ENCODE measurements around the gene FBXO46. TPM values are rescaled to one million over a fixed set of nuclear protein-coding genes. Genes with fewer than 3 reads are reported as not detected.

The FBXO46 gene
- total and polyA plus RNA-seq, 10 of the 15 experiments (the other 5 are each of a cell fraction or from before 2014, with no cell fraction given) = 2.5 to 61.5 (median 13.7) TPM

- peak; percentile 79 for TF ChIP-seq TAF1 (IDR thresholded peaks at IDR 0.05; ENCODE audit: borderline replicate concordance, low read depth, low read length)
- TF ChIP-seq MXI1 (IDR thresholded peaks at IDR 0.05; ENCODE audit: low read depth, low read length) = peak; percentile 24; the same call in 1 of the 2 replicates
- TF ChIP-seq ZNF592 (IDR thresholded peaks at IDR 0.05) = no peak
- no peak for TF ChIP-seq BRCA1 (IDR thresholded peaks at IDR 0.05; ENCODE audit: low read depth, low read length)
- no peak for TF ChIP-seq FOS (IDR thresholded peaks at IDR 0.05; ENCODE audit: borderline replicate concordance, extremely low read depth, insufficient read length)
- no peak for TF ChIP-seq SREBF2 (IDR thresholded peaks at IDR 0.05; ENCODE audit: low read length)
- peak; percentile 71; the same call in 1 of the 2 replicates for TF ChIP-seq MYB (IDR thresholded peaks at IDR 0.05; ENCODE audit: borderline replicate concordance, low read depth, low read length)
- TF ChIP-seq KLF5 (IDR thresholded peaks at IDR 0.05; ENCODE audit: partially characterized antibody) = peak; percentile 23
- 0 out of 2 replicates have a peak, but pooled peaks have one; percentile 47 for TF ChIP-seq POLR2AphosphoS5 (IDR thresholded peaks at IDR 0.05; ENCODE audit: low read length)
- no peak for TF ChIP-seq SUZ12 (IDR thresholded peaks at IDR 0.05; ENCODE audit: unreplicated experiment)
- no peak for TF ChIP-seq CHD4 (IDR thresholded peaks at IDR 0.05)
- TF ChIP-seq RFX5 (IDR thresholded peaks at IDR 0.05; ENCODE audit: low read depth, low read length) = 0 out of 2 replicates have a peak, but pooled peaks have one; percentile 22
- 0 out of 2 replicates have a peak, but pooled peaks have one; percentile 44 for TF ChIP-seq STAT1 (conservative IDR thresholded peaks at IDR 0.05)
- no peak for TF ChIP-seq NFYA (IDR thresholded peaks at IDR 0.05; ENCODE audit: borderline replicate concordance, low read depth, low read length)
- TF ChIP-seq ATF3 (IDR thresholded peaks at IDR 0.05; ENCODE audit: borderline replicate concordance, extremely low read depth, low read depth, low read length) = no peak
- TF ChIP-seq CREM (IDR thresholded peaks at IDR 0.05; ENCODE audit: low read depth) = peak; percentile 96
- TF ChIP-seq LARP7 (IDR thresholded peaks at IDR 0.05) = no peak
- peak; percentile 25; the same call in 1 of the 2 replicates for TF ChIP-seq ESRRA (IDR thresholded peaks at IDR 0.05; ENCODE audit: low read length)
- no peak for TF ChIP-seq KDM1A (IDR thresholded peaks at IDR 0.05; ENCODE audit: borderline replicate concordance)
- TF ChIP-seq PAX5 (IDR thresholded peaks at IDR 0.05; ENCODE audit: borderline replicate concordance, low read depth, low read length) = 0 out of 2 replicates have a peak, but pooled peaks have one; percentile 5
- TF ChIP-seq MTA2 (IDR thresholded peaks at IDR 0.05; ENCODE audit: low read depth) = no peak
- TF ChIP-seq E4F1 (IDR thresholded peaks at IDR 0.05; ENCODE audit: borderline replicate concordance, partially characterized antibody) = peak; percentile 88
- no peak for TF ChIP-seq ZNF217 (IDR thresholded peaks at IDR 0.05)
- TF ChIP-seq ZSCAN29 (IDR thresholded peaks at IDR 0.05) = no peak
Measured at GRCh38 chr19:45730368-45731288, at the start of gene FBXO46 (continued).
